OCI-LY3 (cell line): ENCODE measurements around the gene SERPINA10.

Source experiments
- H2AFZ ChIP-seq: fragments of 200-600, 300-600 bp; shearing (Covaris generic); 2 replicates; pipeline ENCODE4 v1.6.0; 2014; ENCODE audit warnings: antibody characterized with exemption, low read depth, low read length
- H3K27ac ChIP-seq: fragments of 200-600, 300-600 bp; sonication (generic); 2 replicates; pipeline ENCODE4 v1.5.1; 2014; ENCODE audit warnings: mild to moderate bottlenecking, low read length, moderate library complexity, mixed read lengths
- H3K27me3 ChIP-seq: fragments of 200-600, 300-600 bp; sonication (generic); 2 replicates; pipeline ENCODE4 v1.6.1; 2014; ENCODE audit warnings: low read depth, low read length, mixed read lengths
- H3K36me3 ChIP-seq: fragments of 200-600, 300-600 bp; sonication (generic); replicated peaks from 2 replicates; pipeline ENCODE3; 2014; ENCODE audit warnings: low read depth, low read length, mixed read lengths
- H3K4me1 ChIP-seq: fragments of 300-600, 200-600 bp; sonication (generic); 2 replicates; pipeline ENCODE4 v1.6.1; 2014; ENCODE audit warnings: low read length, mixed read lengths
- H3K4me2 ChIP-seq: fragments of 200-600, 300-600 bp; sonication (generic); 2 replicates; pipeline ENCODE4 v1.6.1; 2014; ENCODE audit warnings: low read length, mixed read lengths
- H3K4me3 ChIP-seq: fragments of 300-600, 200-600 bp; sonication (generic); 2 replicates; pipeline ENCODE4 v1.5.1; 2014; ENCODE audit warnings: antibody characterized with exemption, mild to moderate bottlenecking, low read length, moderate library complexity
- H3K79me2 ChIP-seq: fragments of 300-600, 200-600 bp; shearing (Covaris generic); 2 replicates; pipeline ENCODE4 v1.6.1; 2014; ENCODE audit warnings: mild to moderate bottlenecking, low read length, mixed read lengths
- H3K9ac ChIP-seq: fragments of 300-600, 200-600 bp; shearing (Covaris generic); 2 replicates; pipeline ENCODE4 v1.6.0; 2014; ENCODE audit warnings: mild to moderate bottlenecking, low read length, moderate library complexity
- H3K9me3 ChIP-seq: fragments of 200-600, 300-600 bp; shearing (Covaris generic); 2 replicates; pipeline ENCODE4 v1.6.1; 2014; ENCODE audit warnings: low read length, mixed read lengths; ENCODE audit not compliant: insufficient read depth
- H4K20me1 ChIP-seq: fragments of 200-600, 300-600 bp; sonication (generic); 2 replicates; pipeline ENCODE4 v1.6.1; 2016; ENCODE audit warnings: low read length, mixed read lengths; ENCODE audit not compliant: insufficient read depth
- CTCF ChIP-seq: fragments of 200-600, 300-600 bp; sonication (generic); IDR thresholded peaks from 2 replicates; pipeline ENCODE4 v1.5.1; 2014; ENCODE audit warnings: antibody characterized with exemption, low read length, low read depth
- EZH2phosphoT487 ChIP-seq: fragments of 200-600 bp; shearing (Covaris generic); IDR thresholded peaks from 2 replicates; pipeline ENCODE4 v1.6.1; 2018; ENCODE audit warnings: antibody characterized with exemption, mixed run types, low read depth

Gene SERPINA10

GRCh38 chr14:94314890-94315289 lies 21.8 kb upstream of the SERPINA10 start:
- no peak overlapping the region for H3K4me2 ChIP-seq
- no peaks in the 10 kb centered on the region for H3K4me1 ChIP-seq
- TF ChIP-seq CTCF (no peak), EZH2phosphoT487 (no peak)
- no peak overlapping the region for H3K4me3 ChIP-seq
- H3K9me3 ChIP-seq: no peaks in the 10 kb centered on the region
- H3K9ac ChIP-seq: no peak overlapping the region
- no peaks in the 10 kb centered on the region for H3K27me3 ChIP-seq
- H4K20me1 ChIP-seq: no peaks in the 10 kb centered on the region
- H3K79me2 ChIP-seq: no peaks in the 10 kb centered on the region
- no peak overlapping the region for H3K27ac ChIP-seq
- H2AFZ ChIP-seq: no peak overlapping the region
- no peaks in the 10 kb centered on the region for H3K36me3 ChIP-seq

- TF ChIP-seq CTCF (no peak), EZH2phosphoT487 (no peak)
- Histone ChIP-seq H3K27me3 (no peaks in the 10 kb centered on the region), H3K4me3 (no peak overlapping the region)
Observed at GRCh38 chr14:94313991-94314655, 21.1 kb upstream of the SERPINA10 start.

DNA sequence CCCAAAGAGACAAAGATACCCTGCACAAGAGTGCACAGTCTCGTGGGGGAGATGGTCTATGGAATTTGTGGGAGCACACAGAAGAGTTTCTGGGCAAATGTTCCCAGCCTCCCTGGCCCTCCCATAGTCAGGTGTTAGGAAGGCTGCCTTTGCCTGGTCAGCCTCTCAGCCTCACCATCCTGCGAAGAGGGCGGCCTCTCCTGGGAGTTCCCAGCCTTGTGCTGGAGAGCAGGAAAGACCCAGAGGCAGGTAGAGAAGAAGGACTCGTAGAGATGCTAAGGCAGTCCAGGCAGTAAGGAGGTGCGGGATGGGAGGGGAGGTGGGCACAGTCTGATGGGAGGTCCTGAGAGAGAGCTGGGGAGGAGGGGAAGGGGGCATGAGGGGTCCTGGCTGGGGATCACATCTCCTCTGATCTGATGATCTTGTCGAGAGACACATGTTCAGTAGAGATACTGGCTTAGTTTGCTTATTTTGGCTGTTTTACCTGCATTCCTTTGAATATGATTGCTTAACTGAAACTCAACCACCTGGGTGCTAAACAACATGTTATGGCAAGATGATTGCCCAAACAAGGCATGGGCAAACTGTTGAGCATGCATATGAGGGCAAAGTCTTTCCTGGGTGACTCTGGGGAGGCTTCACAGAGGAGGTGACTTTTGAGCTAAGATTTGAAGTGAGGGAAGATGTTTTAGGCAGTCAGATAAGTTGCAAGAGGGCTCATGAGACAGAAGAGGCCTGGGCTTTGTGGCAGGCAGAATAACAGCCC lies 19.6 kb upstream of the SERPINA10 start:
- H3K4me1 ChIP-seq: peaks cover 5% of the 10 kb centered on the region
- H3K79me2 ChIP-seq: no peaks in the 10 kb centered on the region
- H2AFZ ChIP-seq: no peak overlapping the region
- no peaks in the 10 kb centered on the region for H4K20me1 ChIP-seq
- TF ChIP-seq CTCF: no peak
- no peak for TF ChIP-seq EZH2phosphoT487
- H3K27ac ChIP-seq: no peak overlapping the region
- no peak overlapping the region for H3K9ac ChIP-seq
- H3K27me3 ChIP-seq: no peaks in the 10 kb centered on the region
- H3K9me3 ChIP-seq: no peaks in the 10 kb centered on the region
- H3K4me2 ChIP-seq: no peak overlapping the region
- no peaks in the 10 kb centered on the region for H3K36me3 ChIP-seq
- H3K4me3 ChIP-seq: no peak overlapping the region

More at GRCh38 chr14:94313991-94314655, 21.1 kb upstream of the SERPINA10 start:
- no peaks in the 10 kb centered on the region for H3K4me1 ChIP-seq
- no peak overlapping the region for H3K4me2 ChIP-seq
- no peak overlapping the region for H3K9ac ChIP-seq
- H3K9me3 ChIP-seq: no peaks in the 10 kb centered on the region
- H3K79me2 ChIP-seq: no peaks in the 10 kb centered on the region
- H4K20me1 ChIP-seq: no peaks in the 10 kb centered on the region
- H3K27ac ChIP-seq: no peak overlapping the region
- no peak overlapping the region for H2AFZ ChIP-seq
- H3K36me3 ChIP-seq: no peaks in the 10 kb centered on the region

GRCh38 chr14:94310248-94310647 lies 17.2 kb upstream of the SERPINA10 start:
- Histone ChIP-seq H3K4me2 (no peak overlapping the region), H3K4me3 (no peak overlapping the region), H2AFZ (no peak overlapping the region), H3K79me2 (no peaks in the 10 kb centered on the region), H3K9me3 (no peaks in the 10 kb centered on the region), H3K4me1 (peaks cover 14% of the 10 kb centered on the region), H3K27me3 (no peaks in the 10 kb centered on the region), H3K9ac (no peak overlapping the region), H4K20me1 (no peaks in the 10 kb centered on the region), H3K27ac (no peak overlapping the region), H3K36me3 (no peaks in the 10 kb centered on the region)
- TF ChIP-seq EZH2phosphoT487: no peak
- no peak for TF ChIP-seq CTCF
